ENCODE measurements around the gene OR5B3.

The OR5B3 gene

GRCh38 chr11:58442136-58442535 is 35.5 kb upstream of the OR5B3 start, which contains the start of gene OR5B12:
Gene OR5B12, minus strand, starts transcription at chr11:58442236. Its CDS starts 2,085 bp downstream, at chr11:58440151.
- H4K20me1 ChIP-seq (ENCODE audit: insufficient read depth, low read length), result no peaks in the 10 kb centered on the region
- no peaks in the 10 kb centered on the region for H3K36me3 ChIP-seq (replicated peaks; ENCODE audit: low read depth, low read length)
- H3K9me3 ChIP-seq (ENCODE audit: insufficient read depth, low read length), result no peaks in the 10 kb centered on the region
- no peaks in the 10 kb centered on the region for H3K4me1 ChIP-seq (ENCODE audit: low read length)
- no peak within 1 kb of the TSS for H3K4me2 ChIP-seq (ENCODE audit: low read length)
- no peak within 1 kb of the TSS for H3K27ac ChIP-seq (ENCODE audit: low read length)
- no peak within 1 kb of the TSS for H3K4me3 ChIP-seq (ENCODE audit: low read length)
- no peak within 1 kb of the TSS for H2AFZ ChIP-seq (ENCODE audit: low read depth, low read length)
- H3K9ac ChIP-seq (ENCODE audit: low read length), result no peak within 1 kb of the TSS
- no peaks in the 10 kb centered on the region for H3K27me3 ChIP-seq (ENCODE audit: low read depth, low read length)
- no peaks in the 10 kb centered on the region for H3K79me2 ChIP-seq (ENCODE audit: low read length)
- no peak for TF ChIP-seq EZH2phosphoT487 (IDR thresholded peaks at IDR 0.05; ENCODE audit: low read depth)
- TF ChIP-seq, protein P1, sequence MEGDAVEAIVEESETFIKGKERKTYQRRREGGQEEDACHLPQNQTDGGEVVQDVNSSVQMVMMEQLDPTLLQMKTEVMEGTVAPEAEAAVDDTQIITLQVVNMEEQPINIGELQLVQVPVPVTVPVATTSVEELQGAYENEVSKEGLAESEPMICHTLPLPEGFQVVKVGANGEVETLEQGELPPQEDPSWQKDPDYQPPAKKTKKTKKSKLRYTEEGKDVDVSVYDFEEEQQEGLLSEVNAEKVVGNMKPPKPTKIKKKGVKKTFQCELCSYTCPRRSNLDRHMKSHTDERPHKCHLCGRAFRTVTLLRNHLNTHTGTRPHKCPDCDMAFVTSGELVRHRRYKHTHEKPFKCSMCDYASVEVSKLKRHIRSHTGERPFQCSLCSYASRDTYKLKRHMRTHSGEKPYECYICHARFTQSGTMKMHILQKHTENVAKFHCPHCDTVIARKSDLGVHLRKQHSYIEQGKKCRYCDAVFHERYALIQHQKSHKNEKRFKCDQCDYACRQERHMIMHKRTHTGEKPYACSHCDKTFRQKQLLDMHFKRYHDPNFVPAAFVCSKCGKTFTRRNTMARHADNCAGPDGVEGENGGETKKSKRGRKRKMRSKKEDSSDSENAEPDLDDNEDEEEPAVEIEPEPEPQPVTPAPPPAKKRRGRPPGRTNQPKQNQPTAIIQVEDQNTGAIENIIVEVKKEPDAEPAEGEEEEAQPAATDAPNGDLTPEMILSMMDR (IDR thresholded peaks at IDR 0.05; ENCODE audit: low read depth, low read length), result no peak

- TF ChIP-seq, protein P1 (IDR thresholded peaks at IDR 0.05; ENCODE audit: low read depth, low read length), result no peak
- TF ChIP-seq EZH2phosphoT487 (IDR thresholded peaks at IDR 0.05; ENCODE audit: low read depth), result no peak
- H3K4me2 ChIP-seq (ENCODE audit: low read length), result no peak overlapping the region
- H3K4me3 ChIP-seq (ENCODE audit: low read length), result no peak overlapping the region
- H3K36me3 ChIP-seq (replicated peaks; ENCODE audit: low read depth, low read length), result no peaks in the 10 kb centered on the region
- H4K20me1 ChIP-seq (ENCODE audit: insufficient read depth, low read length), result no peaks in the 10 kb centered on the region
- no peaks in the 10 kb centered on the region for H3K9me3 ChIP-seq (ENCODE audit: insufficient read depth, low read length)
- H3K27ac ChIP-seq (ENCODE audit: low read length), result no peak overlapping the region
- no peak overlapping the region for H3K9ac ChIP-seq (ENCODE audit: low read length)
- no peak overlapping the region for H2AFZ ChIP-seq (ENCODE audit: low read depth, low read length)
- H3K79me2 ChIP-seq (ENCODE audit: low read length), result no peaks in the 10 kb centered on the region
- H3K27me3 ChIP-seq (ENCODE audit: low read depth, low read length), result no peaks in the 10 kb centered on the region
- H3K4me1 ChIP-seq (ENCODE audit: low read length), result no peaks in the 10 kb centered on the region
Observed at GRCh38 chr11:58438486-58438885, 31.8 kb upstream of the OR5B3 start.

DNA sequence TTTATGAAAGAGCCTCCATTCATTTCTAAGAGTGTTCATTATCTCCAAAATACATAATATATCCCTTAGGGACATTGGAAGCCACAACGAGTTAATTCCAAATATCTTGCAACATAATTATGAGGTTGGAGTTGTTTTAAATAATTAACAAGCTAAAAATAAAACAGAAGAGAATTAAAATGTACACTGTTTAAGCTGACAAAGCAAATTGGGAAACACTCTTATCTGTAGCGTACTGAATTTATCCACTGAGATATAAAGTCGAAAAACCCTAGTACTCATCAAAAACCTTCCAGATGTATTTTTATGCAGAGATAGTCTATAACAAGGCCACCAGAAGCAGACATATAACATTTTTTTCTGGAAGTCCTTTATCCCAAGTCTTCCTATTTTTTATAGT is 27.5 kb upstream of the OR5B3 start:
- no peaks in the 10 kb centered on the region for H3K79me2 ChIP-seq (ENCODE audit: low read length)
- H3K27ac ChIP-seq (ENCODE audit: low read length), result no peak overlapping the region
- TF ChIP-seq, protein P1 (IDR thresholded peaks at IDR 0.05; ENCODE audit: low read depth, low read length), result no peak
- TF ChIP-seq EZH2phosphoT487 (IDR thresholded peaks at IDR 0.05; ENCODE audit: low read depth), result no peak
- H3K36me3 ChIP-seq (replicated peaks; ENCODE audit: low read depth, low read length), result no peaks in the 10 kb centered on the region
- no peaks in the 10 kb centered on the region for H3K4me1 ChIP-seq (ENCODE audit: low read length)
- H4K20me1 ChIP-seq (ENCODE audit: insufficient read depth, low read length), result no peaks in the 10 kb centered on the region
- H3K9me3 ChIP-seq (ENCODE audit: insufficient read depth, low read length), result no peaks in the 10 kb centered on the region
- H3K4me3 ChIP-seq (ENCODE audit: low read length), result no peak overlapping the region
- H3K27me3 ChIP-seq (ENCODE audit: low read depth, low read length), result no peaks in the 10 kb centered on the region; the same call in 1 of the 2 replicates
- no peak overlapping the region for H3K9ac ChIP-seq (ENCODE audit: low read length)
- no peak overlapping the region for H2AFZ ChIP-seq (ENCODE audit: low read depth, low read length)
- no peak overlapping the region for H3K4me2 ChIP-seq (ENCODE audit: low read length)

- TF ChIP-seq, protein P1 (IDR thresholded peaks at IDR 0.05; ENCODE audit: low read depth, low read length), result no peak
- TF ChIP-seq EZH2phosphoT487 (IDR thresholded peaks at IDR 0.05; ENCODE audit: low read depth), result no peak
- H3K4me1 ChIP-seq (ENCODE audit: low read length), result no peaks in the 10 kb centered on the region
- H2AFZ ChIP-seq (ENCODE audit: low read depth, low read length), result no peak overlapping the region
- no peaks in the 10 kb centered on the region for H3K36me3 ChIP-seq (replicated peaks; ENCODE audit: low read depth, low read length)
- H3K27me3 ChIP-seq (ENCODE audit: low read depth, low read length), result no peaks in the 10 kb centered on the region; the same call in 1 of the 2 replicates
- H3K4me2 ChIP-seq (ENCODE audit: low read length), result no peak overlapping the region
- no peak overlapping the region for H3K4me3 ChIP-seq (ENCODE audit: low read length)
- no peak overlapping the region for H3K9ac ChIP-seq (ENCODE audit: low read length)
- H4K20me1 ChIP-seq (ENCODE audit: insufficient read depth, low read length), result no peaks in the 10 kb centered on the region
- H3K9me3 ChIP-seq (ENCODE audit: insufficient read depth, low read length), result no peaks in the 10 kb centered on the region
- H3K79me2 ChIP-seq (ENCODE audit: low read length), result no peaks in the 10 kb centered on the region
- H3K27ac ChIP-seq (ENCODE audit: low read length), result no peak overlapping the region
Observed at GRCh38 chr11:58433638-58434203, 27.0 kb upstream of the OR5B3 start.
